Measurements from ENCODE around the gene SIPA1L3.

GRCh38 chr19:38021352-38021751, 114.3 kb downstream of the SIPA1L3 start:
- no peak for TF ChIP-seq CTCF (IDR thresholded peaks at IDR 0.05; ENCODE audit: low read depth, low read length)
- no peak for TF ChIP-seq POLR2A (IDR thresholded peaks at IDR 0.05; ENCODE audit: extremely low read depth, insufficient read length)
- TF ChIP-seq MYC (IDR thresholded peaks at IDR 0.05; ENCODE audit: low read depth, low read length) = no peak

Data from NB4 (cell line).